ENCODE data around the gene SLC27A4.

Gene SLC27A4

DNA sequence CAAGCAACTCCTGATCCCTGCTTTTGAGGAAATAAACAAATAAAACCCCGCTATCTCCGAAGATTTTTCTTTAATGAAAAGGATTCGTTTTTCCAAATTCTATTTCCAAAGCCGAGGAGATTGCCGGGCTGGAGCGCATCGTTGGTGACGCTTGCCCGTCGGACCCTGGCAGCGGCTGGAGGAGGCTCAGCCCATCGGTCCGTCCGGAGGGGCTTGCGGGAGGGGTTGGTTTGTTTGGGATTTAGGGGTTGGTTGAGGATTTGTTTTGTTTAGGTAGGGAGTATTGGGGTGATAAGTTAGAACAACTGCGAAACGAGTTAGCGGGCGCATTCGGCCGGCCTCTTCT is 51.6 kb downstream of the SLC27A4 start:
- DNase-seq (ENCODE audit: low read depth in 2 of 2), result no peak

DNA sequence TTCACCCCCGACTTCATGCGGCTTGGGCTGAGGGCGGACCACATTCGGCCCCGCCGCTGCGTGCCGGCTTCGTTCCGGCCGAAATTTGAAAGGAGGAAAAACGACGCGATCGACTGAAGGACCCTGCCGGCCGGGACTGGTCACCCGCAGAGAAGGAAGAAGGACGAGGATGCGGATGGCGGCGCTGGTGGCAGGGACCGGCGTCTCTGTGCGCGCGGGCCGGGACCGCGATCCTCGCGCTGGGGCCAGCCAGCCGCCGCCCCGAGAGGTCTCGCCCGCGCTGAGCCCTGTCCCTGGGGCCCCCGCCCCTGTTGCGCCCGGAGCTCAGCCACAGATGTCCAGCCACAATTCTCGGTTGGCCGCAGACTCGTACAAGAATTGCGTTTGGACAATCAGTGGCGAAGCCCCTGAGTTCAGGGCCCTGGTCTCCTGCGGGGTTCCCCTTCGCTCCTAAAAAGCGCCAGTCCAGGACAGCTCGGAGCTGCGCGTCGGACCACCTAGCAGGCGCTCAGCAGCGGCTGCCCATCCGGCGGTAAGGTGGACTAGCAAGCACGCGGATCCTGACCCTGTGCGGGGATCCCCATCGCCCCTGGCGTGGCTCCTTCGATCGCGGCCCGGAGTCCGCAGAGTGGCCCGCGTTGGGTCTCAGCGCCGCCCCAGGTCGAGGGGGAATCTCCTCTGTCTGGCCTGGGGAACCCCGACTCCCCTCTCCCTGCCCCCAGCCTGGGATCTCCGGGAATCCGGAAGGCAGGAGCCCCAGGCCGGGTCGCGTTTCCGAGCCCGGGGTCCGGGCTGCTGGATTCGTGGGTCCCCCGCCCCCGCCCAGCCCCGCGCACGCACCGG is 52.2 kb downstream of the SLC27A4 start:
- DNase-seq (ENCODE audit: low read depth in 2 of 2), result no peak

DNA sequence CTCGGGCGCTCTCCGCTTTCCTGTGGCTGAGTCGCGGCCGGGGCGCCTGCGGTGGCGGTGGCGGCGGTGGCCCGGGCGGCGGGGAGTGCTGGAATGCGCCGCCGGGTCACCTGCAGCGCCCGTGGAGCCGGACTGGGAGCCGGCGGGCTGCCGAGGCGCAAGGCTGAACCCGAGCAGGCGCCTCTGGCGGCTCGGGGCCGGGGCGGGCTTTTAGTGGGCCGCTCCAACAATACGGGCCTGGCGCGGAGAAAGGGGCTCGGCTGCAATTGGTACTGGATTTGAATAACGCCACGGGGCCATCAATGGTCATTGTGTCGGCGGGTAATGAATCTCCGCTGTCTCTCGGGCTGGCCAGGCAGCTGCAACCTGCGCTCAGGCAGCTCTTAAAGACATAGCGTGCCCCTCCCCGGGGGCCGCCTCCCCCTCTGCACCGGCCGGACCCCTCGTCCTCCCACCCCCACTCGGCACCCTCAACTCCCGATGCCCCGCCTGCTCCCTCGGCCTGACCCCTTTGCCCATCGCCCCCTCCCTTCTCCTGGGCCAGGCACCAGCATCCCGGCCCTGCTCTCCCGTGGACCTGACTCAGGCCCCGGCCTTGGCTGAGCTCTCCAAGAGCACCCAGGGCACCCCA is 52.9 kb downstream of the SLC27A4 start:
- DNase-seq (ENCODE audit: low read depth in 2 of 2), result no peak

DNA sequence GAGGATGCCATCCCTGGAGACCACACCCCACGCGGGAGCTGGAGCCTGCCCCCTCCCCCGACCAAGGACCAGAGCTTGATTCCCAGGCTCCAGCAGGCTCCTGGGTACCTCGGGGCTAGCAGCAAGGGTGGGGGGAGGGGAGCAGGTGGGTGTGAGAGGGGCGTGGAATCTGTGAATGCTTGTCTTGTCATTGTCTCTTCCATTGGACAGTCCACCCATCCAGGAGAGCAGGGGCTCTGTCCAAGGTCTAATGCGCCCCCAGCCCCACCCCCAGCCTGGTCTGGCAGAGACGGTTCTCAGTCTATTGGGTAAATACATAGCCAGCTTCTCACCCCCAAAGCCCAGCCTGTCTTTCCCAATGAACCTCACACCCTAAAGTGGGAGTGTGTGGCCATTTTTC is 53.6 kb downstream of the SLC27A4 start:
- DNase-seq (ENCODE audit: low read depth in 2 of 2), result no peak

DNA sequence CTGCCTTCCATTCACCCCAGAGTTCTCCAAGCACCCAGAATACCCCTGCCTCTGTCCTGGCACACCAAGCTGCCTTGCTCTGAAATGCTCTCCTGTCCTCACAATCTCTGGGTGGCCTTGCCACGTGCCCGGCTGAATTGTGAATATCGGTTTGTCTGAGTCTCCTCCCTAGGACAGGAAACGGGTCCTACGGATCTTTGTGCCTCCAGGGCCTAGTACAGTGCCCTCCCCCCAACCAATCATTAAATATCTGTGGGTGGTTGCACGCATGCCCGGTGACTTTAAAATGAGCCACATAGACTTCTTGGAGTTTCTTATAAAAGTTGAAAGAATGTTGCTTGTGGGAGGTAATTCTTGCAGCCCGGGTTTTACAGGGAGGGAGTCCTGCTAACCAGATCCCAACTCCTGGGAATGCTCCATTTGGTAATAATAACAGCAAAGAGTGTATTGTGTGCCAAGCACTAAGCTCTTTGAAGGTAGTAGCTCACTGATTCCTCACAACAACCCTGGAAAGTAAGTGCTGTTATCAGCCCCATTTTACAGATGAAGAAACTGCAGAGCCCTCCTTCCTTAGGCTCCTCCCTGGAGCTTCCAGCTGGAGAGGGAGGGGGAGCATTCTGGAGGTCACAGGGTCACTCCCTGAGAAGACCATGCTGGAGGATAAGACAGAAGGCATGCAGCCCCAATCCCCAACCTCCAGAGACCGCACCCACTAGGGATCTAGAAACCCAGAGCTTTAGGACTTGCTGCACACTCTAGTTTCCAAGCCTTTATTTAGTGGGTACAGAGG is 54.2 kb downstream of the SLC27A4 start:
- DNase-seq (ENCODE audit: low read depth in 2 of 2), result no peak

DNA sequence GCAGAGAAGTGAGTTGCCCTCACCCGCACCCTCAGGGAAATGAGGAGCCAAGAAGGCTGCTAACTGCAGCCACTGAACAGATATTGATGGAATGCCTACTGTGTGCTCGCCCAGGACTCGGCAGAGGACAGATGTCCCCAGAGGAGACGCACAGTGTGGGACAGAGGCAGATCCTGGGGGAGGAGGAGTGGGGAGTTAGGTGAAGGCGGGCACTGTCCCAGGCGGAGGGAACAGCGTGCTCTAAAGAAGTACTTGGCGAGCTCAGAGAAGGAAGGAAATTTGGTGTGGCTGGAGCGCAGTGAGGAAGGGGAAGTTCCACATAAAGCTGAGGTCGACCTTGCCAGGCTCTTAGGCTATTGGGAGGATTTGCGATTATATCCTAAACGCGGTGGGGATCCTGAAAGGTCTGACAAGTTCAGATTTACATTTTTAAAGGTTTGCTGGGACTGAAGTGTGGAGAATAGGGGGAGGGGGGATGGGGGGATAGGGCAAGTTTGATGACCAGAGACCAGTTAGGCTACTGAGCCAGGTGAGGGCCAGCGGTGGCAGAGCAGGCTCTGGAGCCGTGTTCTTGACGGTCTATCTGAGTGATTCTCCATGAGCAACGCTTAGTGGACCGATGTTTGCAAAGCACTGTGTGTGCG is 56.8 kb downstream of the SLC27A4 start:
- no peak for DNase-seq (ENCODE audit: low read depth in 2 of 2)

DNA sequence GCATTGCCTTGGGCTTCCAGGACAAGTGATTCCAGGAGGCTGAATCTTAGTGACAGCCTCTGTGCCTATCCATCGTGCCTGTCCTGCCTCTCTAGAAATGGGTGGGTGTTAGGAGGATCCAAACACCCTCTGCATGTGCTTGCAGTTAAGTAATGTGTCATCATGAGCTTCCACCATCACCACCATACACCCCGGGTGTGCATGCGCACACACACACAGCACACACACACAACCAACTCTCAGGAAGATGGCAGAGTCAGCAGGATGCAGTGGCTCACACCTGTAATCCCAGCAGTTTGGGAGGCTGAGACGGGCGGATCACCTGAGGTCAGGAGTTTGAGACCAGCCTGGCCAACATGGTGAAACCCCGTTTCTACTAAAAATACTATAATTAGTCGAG is 57.5 kb downstream of the SLC27A4 start:
- DNase-seq (ENCODE audit: low read depth in 2 of 2), result no peak

DNA sequence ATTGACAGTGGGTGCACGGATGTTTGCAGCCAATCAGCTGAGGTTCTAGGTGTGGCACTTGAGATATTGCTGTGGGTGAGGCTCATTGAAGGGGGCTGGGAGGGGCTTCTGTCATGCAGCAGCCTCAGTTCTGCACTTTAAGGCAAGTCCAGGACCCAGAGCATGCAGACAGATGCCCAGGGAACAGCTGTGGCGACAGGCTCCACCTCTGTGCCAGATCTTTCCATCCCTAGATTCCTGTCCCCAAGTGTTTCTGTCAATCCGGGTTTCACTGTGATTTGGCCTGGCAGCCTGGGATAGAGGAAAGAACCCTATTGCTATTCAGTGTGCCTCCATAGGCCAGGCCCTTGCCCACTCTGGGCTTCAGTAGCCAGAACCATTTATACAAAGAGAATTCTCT is 59.5 kb downstream of the SLC27A4 start:
- DNase-seq (ENCODE audit: low read depth in 2 of 2), result no peak

DNA sequence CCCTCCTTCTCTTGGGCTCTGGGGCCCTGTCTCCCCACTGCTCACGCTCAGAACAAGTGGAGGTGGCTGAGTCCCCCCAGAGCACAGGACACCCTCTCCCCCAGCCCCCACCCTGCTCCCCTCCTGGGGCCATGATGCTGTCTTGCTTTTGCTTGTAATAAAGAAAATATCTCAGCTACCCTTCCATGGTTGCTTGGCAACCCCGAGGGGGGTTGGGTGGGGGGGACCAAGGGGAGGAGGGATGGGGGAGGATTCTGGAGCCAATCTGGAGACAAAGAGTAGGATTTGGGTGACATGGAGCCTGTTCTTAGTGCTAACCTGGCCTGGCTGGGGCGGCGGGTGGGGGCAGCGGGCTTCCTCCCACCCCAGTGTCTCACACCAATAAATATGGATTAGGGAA is 64.2 kb downstream of the SLC27A4 start:
- DNase-seq (ENCODE audit: low read depth in 2 of 2), result no peak

DNA sequence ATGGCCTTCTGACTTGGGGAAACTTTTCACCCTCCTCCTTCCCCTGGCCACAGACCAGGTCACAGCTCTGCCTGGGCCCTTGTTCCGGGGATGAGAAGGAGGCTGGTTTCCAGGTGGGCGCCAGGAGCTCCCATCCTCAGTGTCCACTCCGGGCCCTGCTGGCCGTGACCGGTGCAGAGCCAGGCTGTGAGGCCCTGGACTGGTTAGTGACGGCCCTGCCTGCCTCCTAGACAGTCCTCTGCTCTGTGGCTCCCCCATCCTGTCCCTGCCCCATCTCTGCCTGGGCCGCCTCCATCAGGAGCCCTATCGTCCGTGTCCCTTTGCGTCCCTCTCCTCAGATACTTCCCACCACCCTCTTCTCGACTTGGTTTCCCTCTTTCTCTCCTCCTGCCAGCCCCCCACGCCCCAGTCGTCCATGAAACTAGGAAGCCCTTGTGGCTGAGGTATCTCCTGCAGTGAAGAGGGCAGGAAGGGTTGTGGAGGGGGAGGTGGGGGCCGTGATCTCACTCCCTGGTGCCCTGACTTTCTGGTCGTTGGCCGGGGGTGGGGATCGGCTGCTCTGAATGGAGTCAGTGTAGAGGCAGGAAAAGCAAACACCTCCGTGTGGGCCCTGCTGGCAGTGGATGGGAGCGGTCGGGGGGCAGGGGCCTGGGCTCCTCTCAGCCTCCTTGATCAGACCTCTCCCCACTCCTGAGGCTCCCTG is 64.9 kb downstream of the SLC27A4 start:
- no peak for DNase-seq (ENCODE audit: low read depth in 2 of 2)

DNA sequence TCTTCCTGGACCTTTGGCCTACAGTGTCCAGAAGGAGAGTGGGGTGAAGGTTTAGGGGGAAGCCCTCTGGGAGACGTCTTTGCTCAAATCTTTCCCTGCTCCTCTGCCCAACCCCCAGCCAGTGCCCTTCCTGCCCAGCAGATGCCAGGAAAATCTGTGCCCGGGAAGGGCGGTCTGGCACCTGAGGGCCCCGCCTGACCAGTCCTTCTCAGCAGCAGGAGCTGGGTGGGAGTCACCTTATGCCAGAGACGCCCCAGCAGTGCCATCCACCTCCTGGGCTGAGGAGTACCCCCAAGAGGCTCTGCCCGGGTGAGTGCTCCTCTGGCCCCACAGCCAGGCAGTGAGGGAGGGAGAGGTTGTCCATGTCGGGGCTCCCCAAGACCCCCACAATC is 65.4 kb downstream of the SLC27A4 start:
- no peak for DNase-seq (ENCODE audit: low read depth in 2 of 2)

DNA sequence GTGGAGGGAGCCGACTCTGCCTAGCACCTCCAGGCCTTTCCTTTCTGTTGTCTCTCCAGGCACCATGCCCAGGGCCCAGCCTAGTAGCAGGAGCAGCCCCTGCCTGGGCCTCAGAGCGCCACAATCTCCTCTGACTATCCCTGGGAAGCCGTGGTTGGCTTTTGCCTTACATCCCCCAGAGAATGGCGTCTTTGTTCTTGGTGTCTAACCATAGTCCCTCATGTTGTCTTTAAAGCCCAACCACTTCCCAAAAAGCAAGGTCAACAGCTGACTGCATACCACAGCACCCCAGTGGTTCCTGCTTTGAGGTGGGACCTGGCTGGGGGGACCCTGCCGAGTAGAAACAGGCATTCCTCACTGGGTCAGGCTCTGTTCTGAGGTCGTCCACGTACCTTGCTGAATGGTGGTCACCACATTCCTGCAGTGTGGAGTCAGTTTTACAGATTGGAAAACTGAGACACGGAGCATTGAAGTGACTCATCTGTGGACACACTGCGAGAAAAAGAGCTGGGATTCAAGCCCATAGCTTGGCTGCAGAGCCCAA is 66.6 kb downstream of the SLC27A4 start:
- DNase-seq (ENCODE audit: low read depth in 2 of 2), result no peak

DNA sequence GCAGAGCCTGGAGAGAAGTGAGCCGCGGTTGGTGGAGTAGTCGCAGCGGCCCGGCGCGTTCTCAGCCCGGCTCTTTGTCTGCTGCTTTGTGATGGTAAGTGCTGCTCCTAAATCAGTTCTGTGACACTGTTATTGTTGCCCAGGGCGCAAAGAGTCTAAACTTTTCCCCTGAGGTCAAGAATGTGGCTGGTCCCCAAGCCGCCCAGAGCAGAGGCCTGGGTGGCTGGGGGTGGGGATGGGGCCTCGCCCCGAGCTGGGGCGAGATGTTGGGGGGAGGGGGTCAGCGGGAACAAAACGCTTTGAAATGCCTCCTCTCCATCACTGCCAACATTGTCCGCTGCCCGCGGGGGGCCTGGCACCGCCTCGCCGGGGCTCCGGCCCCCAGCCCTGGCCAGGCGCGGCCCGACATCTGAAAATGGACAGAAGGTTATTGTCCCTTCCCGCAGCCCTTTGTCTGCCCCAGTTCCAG is 68.7 kb downstream of the SLC27A4 start:
- no peak for DNase-seq (ENCODE audit: low read depth in 2 of 2)

DNA sequence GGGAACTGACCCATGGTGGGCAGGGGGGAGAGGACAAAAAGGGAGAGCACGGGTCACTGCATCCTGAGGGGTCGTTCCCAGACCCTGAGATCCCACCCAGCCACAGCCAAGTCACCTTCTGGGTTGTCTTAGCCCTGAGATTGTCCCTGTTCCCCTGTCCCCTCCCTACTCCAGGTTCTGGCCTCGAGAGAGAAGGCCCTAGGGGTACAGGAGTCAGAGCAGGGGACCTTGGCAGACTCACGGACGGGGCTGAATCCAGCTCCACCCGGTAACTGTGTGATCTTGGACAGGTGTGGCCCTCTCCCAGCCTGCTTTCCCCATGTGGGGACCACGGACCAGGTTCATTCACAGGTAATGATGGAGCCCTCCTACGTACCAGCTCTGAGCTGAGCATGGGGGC is 69.1 kb downstream of the SLC27A4 start:
- DNase-seq (ENCODE audit: low read depth in 2 of 2), result no peak

DNA sequence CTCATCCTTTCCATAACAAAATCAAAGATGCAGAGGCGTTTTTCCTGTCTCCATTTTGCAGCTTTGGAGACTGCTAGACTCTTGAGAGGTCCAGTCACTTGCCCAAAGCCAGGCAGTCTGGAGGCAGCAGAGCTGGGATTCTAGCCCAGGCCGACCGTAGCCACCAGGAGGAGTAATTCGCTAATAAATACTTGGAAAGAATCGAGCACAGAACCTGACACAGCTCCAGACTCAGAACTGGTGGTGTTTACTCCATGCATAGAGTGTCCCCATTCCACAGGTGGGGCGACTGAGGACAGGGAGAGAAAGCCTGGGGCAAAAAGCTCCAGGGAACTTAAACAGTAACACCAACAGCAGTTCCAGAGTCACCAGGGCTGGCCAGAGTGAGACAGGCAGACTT is 69.7 kb downstream of the SLC27A4 start:
- no peak for DNase-seq (ENCODE audit: low read depth in 2 of 2)

All from stimulated activated CD8-positive, alpha-beta memory T cell treated with anti-CD3 and anti-CD28 coated beads, Interleukin-2, amount 100 ng/mL, for 1 hour (primary cell).